Heart left ventricle (tissue), 16 donors: Measurements from ENCODE around the gene VWA5B1. TPM values are rescaled to one million over a fixed set of nuclear protein-coding genes. Genes with fewer than 3 reads are reported as not detected.

ENCODE experiments used
- ATAC-seq, 4 donors: fragments of 200-7000 bp; cut with Tn5 transposase; one replicate each; pipeline ENCODE4 v1.9.1; 2020 to 2022; ENCODE audit warnings: moderate library complexity in 4 of 4, mild to moderate bottlenecking in 3 of 4, moderate number of reproducible peaks in 1 of 4
- DNase-seq, 5 donors: peaks; one replicate each; pipeline ENCODE4 v3.0.0-alpha.2; 2020
- H3K27ac ChIP-seq, 12 donors: fragments of 200-600 bp; sonication (generic) in 4 of 12; one replicate each; pipeline versions ENCODE4 v1.5.0 to v1.8.0; 2016 to 2022; ENCODE audit warnings: mild to moderate bottlenecking in 2 of 12
- H3K27me3 ChIP-seq, 9 donors: fragments of 200-600 bp; sonication (generic) in 2 of 9; one replicate each; pipeline versions ENCODE4 v1.5.1 to v1.8.0; 2016 to 2022; ENCODE audit warnings: mild to moderate bottlenecking in 3 of 9
- H3K36me3 ChIP-seq, 9 donors: fragments of 200-600 bp; sonication (generic) in 2 of 9; one replicate each; pipeline versions ENCODE4 v1.5.0 to v1.8.0; 2018 to 2022; ENCODE audit warnings: mild to moderate bottlenecking in 2 of 9
- H3K4me1 ChIP-seq, 12 donors: fragments of 200-600 bp; sonication (generic) in 4 of 12; one replicate each; pipeline versions ENCODE4 v1.5.0 to v1.8.0; 2016 to 2022; ENCODE audit warnings: mild to moderate bottlenecking in 3 of 12
- H3K4me3 ChIP-seq, 12 donors: fragments of 200-600 bp; sonication (generic) in 4 of 12; one replicate each; pipeline versions ENCODE4 v1.5.0 to v1.8.0; 2017 to 2022; ENCODE audit warnings: mild to moderate bottlenecking in 9 of 12, moderate library complexity in 4 of 12
- H3K9me3 ChIP-seq, 12 donors: fragments of 200-600 bp; sonication (generic) in 4 of 12; one replicate each; pipeline versions ENCODE4 v1.5.0 to v1.8.0; 2016 to 2022; ENCODE audit warnings: mild to moderate bottlenecking in 1 of 12
- POLR2A ChIP-seq, 2 donors: fragments of 450-650 bp; IDR thresholded peaks; one replicate each; pipeline ENCODE4 v1.6.1; 2017; ENCODE audit warnings: antibody characterized with exemption in 2 of 2, mild to moderate bottlenecking in 2 of 2, moderate library complexity in 2 of 2
- WGBS, 4 donors: extraction: QIAGEN DNeasy Blood & Tissue Kit in 2 of 4; methylation state at CpG; one replicate each; pipeline versions ENCODE4 v1.1.5 to v1.1.7; 2013 to 2018; 5-methylcytosine and 5-hydroxymethylcytosine counted together
- intact Hi-C, 10 donors: fragments of 100-400 bp; cut with DNase I; formaldehyde crosslinking; loops; one replicate each; pipeline versions ENCODE4 v1.11.1 to v1.14.2; 2022
- polyA plus RNA-seq, 2 donors: library from polyadenylated mRNA; stranded (reverse); fragments of 200-250 nt; gene quantifications; one replicate each; pipeline ENCODE4 v1.2.3, GENCODE V29; 2013
- total RNA-seq, 9 donors: library from RNA; depleted of rRNA in 2 of 9; stranded (reverse); fragments of >200 nt in 2 of 9; fragmentation: NEBNext Ultra II Directional in 3 of 9; extraction: Animal tissue kit (Norgen Biotek cat#: 25700) in 3 of 9; gene quantifications; one replicate each; pipeline versions ENCODE4 v1.1.0 to v1.2.4, GENCODE V29; 2016 to 2023
- TF ChIP-seq, protein P1 (sequence below), 12 donors: fragments of 200-600 bp; sonication (generic) in 4 of 12; IDR thresholded peaks; one replicate each; pipeline versions ENCODE4 v1.5.0 to v1.8.0; 2018 to 2022; ENCODE audit warnings: antibody characterized with exemption in 12 of 12, mild to moderate bottlenecking in 5 of 12
- donor health status: ischemic (EF 13 %, LVEDD 7.1; RV severe dilation, severe dysfunction).
- donor health status: healthy with polysubstance abuse.
- donor health status: DM: no; HTN: yes; CAD: no.
- donor health status: DM: no; HTN: no; CAD: no.
- donor health status: ischemic (EF 25% LVEDD 6.9; RV normal size, moderate dysfunction).
- donor health status: ischemic (EF 25% LVEDD 5.7; RV mildly dilated, moderate dysfunction).
- donor health status: healthy.
- donor health status: DM: yes; HTN: yes; CAD: no.
- donor health status: ischemic (EF 35%, LVEDD 5.7; RV mildly dilated, moderate dysfunction).
- donor health status: nonischemic (EF 11% LVEDD 7.7; RV severe dilation, severe dysfunction).
- donor health status: DM: yes; HTN: yes; CAD: no.
- donor health status: PGD.
- donor health status: ischemic (EF 29% LVEDD 5.4; RV normal size, mild dysfunction).
- donor health status: nonischemic (EF 23%, LVEDD 6.1; RV moderate dilation, normal function).

Gene VWA5B1
- total and polyA plus RNA-seq, 11 donors = 0.04 to 0.88 (median 0.12) TPM; not detected in 4

DNA sequence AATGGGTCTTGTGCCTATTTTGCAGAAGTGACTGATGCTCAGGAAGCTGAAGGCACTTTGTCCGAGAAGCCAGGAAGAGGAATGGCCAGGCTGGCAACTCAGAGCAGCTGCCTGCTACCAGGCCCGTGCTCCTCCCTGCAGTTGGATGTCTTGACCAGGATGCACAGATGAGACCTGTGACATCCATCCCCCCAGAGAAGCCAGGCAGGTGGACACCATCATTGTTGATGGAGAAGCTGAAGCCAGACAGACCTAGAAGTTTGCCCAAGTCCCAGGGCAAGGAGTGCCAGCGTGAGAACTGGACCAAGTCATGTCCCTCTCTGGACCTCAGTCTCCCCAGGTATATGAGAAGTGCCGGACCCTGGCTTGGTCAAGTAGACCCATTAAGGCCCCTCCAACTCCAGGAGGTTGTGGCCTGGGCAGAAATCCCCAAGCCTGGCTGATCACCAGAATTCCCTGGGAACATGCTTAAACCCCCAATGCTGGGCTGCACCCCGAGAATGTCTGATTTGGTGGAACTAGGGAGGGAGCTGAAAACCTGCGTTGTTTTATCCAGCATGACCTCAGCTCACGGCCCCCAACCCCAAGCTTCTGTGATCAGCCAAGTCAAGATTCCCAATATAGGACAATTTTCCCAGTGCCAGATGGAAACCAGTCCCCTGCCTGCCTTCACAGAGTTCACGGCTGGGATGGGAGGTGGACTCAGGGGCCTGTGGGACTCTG is 112.9 kb downstream of the VWA5B1 start:
- peaks cover 0 to 75% (median 20%) of the 10 kb centered on the region in 9 donors for H3K27me3 ChIP-seq
- H3K36me3 ChIP-seq = no peaks in the 10 kb centered on the region
- H3K9me3 ChIP-seq = peaks cover 0 to 3% (median 0%) of the 10 kb centered on the region in 12 donors
- intact Hi-C loops = no loop called here
- no peak for ATAC-seq
- H3K4me1 ChIP-seq = peaks cover 0 to 4% (median 0%) of the 10 kb centered on the region in 12 donors
- DNase-seq = no peak
- TF ChIP-seq, protein P1, sequence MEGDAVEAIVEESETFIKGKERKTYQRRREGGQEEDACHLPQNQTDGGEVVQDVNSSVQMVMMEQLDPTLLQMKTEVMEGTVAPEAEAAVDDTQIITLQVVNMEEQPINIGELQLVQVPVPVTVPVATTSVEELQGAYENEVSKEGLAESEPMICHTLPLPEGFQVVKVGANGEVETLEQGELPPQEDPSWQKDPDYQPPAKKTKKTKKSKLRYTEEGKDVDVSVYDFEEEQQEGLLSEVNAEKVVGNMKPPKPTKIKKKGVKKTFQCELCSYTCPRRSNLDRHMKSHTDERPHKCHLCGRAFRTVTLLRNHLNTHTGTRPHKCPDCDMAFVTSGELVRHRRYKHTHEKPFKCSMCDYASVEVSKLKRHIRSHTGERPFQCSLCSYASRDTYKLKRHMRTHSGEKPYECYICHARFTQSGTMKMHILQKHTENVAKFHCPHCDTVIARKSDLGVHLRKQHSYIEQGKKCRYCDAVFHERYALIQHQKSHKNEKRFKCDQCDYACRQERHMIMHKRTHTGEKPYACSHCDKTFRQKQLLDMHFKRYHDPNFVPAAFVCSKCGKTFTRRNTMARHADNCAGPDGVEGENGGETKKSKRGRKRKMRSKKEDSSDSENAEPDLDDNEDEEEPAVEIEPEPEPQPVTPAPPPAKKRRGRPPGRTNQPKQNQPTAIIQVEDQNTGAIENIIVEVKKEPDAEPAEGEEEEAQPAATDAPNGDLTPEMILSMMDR (IDR thresholded peaks at IDR 0.05) = no peak
- no peak for TF ChIP-seq POLR2A (IDR thresholded peaks at IDR 0.05)
- WGBS, 4 donors = 71 to 81% (median 73%) methylated on average over 5 to 8 of the region's 8 CpGs
- H3K27ac ChIP-seq = no peak overlapping the region
- no peak overlapping the region for H3K4me3 ChIP-seq

DNA sequence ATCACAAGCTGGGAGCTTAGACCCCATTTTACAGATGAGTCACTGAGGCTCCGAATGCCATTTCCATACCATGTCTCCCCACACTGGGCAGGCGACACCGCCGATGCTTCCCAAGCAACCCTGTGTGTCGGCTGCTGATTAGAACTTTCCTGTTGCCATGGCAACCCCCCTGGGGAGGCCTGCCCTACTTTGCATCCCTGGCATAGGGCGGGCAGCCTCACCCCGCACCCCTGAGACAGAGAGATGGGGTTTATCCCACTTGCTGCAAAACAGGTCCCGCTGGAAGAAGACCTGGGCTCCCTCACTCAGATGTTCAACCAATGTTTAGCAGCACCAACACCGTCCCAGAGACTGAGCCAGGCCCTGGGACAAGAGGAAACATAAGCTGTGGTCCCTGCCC is 113.8 kb downstream of the VWA5B1 start:
- peaks cover 0 to 69% (median 20%) of the 10 kb centered on the region in 9 donors for H3K27me3 ChIP-seq
- 34 to 52% (median 39%) methylated on average over 6 to 9 of the region's 9 CpGs for WGBS, 4 donors

More for the DNA sequence above, 113.8 kb downstream of the VWA5B1 start:
- peaks cover 0 to 3% (median 0%) of the 10 kb centered on the region in 12 donors for H3K9me3 ChIP-seq
- no peak overlapping the region for H3K4me3 ChIP-seq
- no peaks in the 10 kb centered on the region for H3K36me3 ChIP-seq
- DNase-seq = no peak
- no peak overlapping the region for H3K27ac ChIP-seq
- H3K4me1 ChIP-seq = peaks cover 0 to 4% (median 0%) of the 10 kb centered on the region in 12 donors
- ATAC-seq = no peak
- TF ChIP-seq, protein P1 (IDR thresholded peaks at IDR 0.05) = no peak
- no peak for TF ChIP-seq POLR2A (IDR thresholded peaks at IDR 0.05)
- intact Hi-C loops = no loop called here

Other genes starting within 250 kb of the VWA5B1 start
- 10 to 100 TPM; 31.9 to 80.3 (median 43.9) TPM for gene PLA2G5, start 220.7 kb upstream of the VWA5B1 start, total RNA-seq
- 100 to 1,000 TPM in 1 of 2 donors, 10 to 100 TPM in 1; 25.6 to 102 TPM for gene PLA2G5, start 220.7 kb upstream of the VWA5B1 start, polyA plus RNA-seq
- gene PLA2G2D, start 171.3 kb upstream of the VWA5B1 start, total RNA-seq = 1 to 10 TPM in 1 of 9 donors, under 1 TPM in 1, not detected in 7; 0.85 to 5.4 TPM
- not detected for gene PLA2G2D, start 171.3 kb upstream of the VWA5B1 start, polyA plus RNA-seq
- not detected for gene PLA2G2F, start 151.6 kb upstream of the VWA5B1 start, total RNA-seq
- not detected for gene PLA2G2F, start 151.6 kb upstream of the VWA5B1 start, polyA plus RNA-seq
- gene UBXN10, start 104.8 kb upstream of the VWA5B1 start, total RNA-seq = 1 to 10 TPM in 6 of 9 donors, under 1 TPM in 3; 0.68 to 2.6 (median 1.2) TPM
- under 1 TPM; 0.14 to 0.53 TPM for gene UBXN10, start 104.8 kb upstream of the VWA5B1 start, polyA plus RNA-seq
- gene PLA2G2C, start 104.4 kb upstream of the VWA5B1 start, total RNA-seq = under 1 TPM in 1 of 9 donors, not detected in 8; 0.16 TPM
- not detected for gene PLA2G2C, start 104.4 kb upstream of the VWA5B1 start, polyA plus RNA-seq
- gene CAMK2N1, start 195.3 kb downstream of the VWA5B1 start, total RNA-seq = 10 to 100 TPM in 1 of 9 donors, 1 to 10 TPM in 8; 4.2 to 10.0 (median 7.3) TPM
- gene CAMK2N1, start 195.3 kb downstream of the VWA5B1 start, polyA plus RNA-seq = 1 to 10 TPM; 3.8 to 5.7 TPM
- 10 to 100 TPM; 34.5 to 57.1 (median 41.2) TPM for gene MUL1, start 217.3 kb downstream of the VWA5B1 start, total RNA-seq
- gene MUL1, start 217.3 kb downstream of the VWA5B1 start, polyA plus RNA-seq = 10 to 100 TPM; 12.4 to 57.3 TPM